Stimulated activated CD8-positive, alpha-beta memory T cell treated with anti-CD3 and anti-CD28 coated beads, Interleukin-2, amount 100 ng/mL, for 48 hours (primary cell): ENCODE data around the gene TRPM7.
"Not testable (repeated sequence)": the region's sequence is repeated elsewhere in the genome, so short reads cannot be mapped to it uniquely, and the experiment has no call there.

ENCODE experiments used
- DNase-seq, 2 donors: peaks; one replicate each; pipeline ENCODE4 v3.0.0-alpha.2; 2020; ENCODE audit warnings: low read depth in 2 of 2

The TRPM7 gene, protein sequence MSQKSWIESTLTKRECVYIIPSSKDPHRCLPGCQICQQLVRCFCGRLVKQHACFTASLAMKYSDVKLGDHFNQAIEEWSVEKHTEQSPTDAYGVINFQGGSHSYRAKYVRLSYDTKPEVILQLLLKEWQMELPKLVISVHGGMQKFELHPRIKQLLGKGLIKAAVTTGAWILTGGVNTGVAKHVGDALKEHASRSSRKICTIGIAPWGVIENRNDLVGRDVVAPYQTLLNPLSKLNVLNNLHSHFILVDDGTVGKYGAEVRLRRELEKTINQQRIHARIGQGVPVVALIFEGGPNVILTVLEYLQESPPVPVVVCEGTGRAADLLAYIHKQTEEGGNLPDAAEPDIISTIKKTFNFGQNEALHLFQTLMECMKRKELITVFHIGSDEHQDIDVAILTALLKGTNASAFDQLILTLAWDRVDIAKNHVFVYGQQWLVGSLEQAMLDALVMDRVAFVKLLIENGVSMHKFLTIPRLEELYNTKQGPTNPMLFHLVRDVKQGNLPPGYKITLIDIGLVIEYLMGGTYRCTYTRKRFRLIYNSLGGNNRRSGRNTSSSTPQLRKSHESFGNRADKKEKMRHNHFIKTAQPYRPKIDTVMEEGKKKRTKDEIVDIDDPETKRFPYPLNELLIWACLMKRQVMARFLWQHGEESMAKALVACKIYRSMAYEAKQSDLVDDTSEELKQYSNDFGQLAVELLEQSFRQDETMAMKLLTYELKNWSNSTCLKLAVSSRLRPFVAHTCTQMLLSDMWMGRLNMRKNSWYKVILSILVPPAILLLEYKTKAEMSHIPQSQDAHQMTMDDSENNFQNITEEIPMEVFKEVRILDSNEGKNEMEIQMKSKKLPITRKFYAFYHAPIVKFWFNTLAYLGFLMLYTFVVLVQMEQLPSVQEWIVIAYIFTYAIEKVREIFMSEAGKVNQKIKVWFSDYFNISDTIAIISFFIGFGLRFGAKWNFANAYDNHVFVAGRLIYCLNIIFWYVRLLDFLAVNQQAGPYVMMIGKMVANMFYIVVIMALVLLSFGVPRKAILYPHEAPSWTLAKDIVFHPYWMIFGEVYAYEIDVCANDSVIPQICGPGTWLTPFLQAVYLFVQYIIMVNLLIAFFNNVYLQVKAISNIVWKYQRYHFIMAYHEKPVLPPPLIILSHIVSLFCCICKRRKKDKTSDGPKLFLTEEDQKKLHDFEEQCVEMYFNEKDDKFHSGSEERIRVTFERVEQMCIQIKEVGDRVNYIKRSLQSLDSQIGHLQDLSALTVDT (N-terminal part only)

DNA sequence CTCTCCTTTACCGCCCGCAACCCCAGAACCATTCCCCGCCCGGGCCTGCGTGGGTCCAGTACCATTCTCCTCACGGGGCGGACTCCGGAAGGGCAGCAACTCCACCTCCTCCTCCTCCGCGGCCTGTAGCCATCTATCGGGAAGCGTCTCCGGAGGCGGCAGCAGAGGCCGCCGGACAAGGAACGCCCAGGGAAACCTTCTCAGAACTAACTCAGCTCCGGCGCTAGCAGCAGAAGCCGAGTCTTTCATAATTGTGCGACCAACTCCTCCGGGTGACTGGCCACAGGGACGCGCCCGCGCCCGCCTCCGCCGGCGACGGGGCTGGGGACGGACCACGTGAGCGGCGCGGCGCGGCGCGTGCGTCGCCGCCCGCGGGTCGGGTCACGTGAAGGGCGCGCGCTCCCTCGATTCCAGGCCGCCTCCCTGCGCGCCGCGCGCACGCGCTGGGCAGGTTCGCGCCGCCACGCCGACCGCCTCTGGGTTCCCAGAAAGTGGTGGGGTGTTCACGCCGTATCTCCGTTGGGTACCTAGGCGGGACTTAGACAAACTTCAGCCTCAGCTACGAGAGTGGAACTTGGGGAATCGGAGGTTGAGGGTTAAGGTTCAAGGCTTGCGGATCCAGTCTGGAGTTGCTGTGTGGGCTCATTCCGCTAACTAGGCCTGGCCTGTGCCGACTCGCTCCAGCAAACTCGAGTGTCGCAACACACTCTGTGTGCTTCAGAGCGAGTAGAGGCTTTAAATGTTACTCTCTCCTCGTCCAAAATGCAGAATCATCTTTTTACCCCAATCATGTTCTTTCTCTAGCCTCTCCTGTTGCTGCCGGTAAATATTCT lies at the start of gene TRPM7:
Gene TRPM7 (minus strand): TSS at position 329 of the 833 bp plus-strand sequence. CDS start 264 bp downstream, at position 65.
- DNase-seq: peak; percentile 84 to 87

DNA sequence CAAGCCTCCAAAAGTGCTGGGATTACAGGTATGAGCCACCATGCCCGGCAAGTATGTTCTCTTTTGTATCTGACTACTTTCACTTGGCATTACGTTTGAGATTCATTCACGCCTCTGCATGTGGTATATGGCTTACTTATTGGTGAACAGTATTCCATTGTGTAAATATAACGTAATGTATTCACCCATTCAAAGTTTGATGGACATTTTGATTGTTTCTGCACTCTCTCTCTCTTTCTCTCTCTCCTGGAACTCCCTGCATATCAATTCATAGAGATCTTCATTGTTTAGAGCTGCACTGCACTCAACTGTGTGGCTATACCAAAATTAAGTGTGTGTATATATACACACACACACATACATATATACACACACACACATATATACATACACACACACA lies 48.6 kb upstream of the TRPM7 start:
- DNase-seq: no peak

DNA sequence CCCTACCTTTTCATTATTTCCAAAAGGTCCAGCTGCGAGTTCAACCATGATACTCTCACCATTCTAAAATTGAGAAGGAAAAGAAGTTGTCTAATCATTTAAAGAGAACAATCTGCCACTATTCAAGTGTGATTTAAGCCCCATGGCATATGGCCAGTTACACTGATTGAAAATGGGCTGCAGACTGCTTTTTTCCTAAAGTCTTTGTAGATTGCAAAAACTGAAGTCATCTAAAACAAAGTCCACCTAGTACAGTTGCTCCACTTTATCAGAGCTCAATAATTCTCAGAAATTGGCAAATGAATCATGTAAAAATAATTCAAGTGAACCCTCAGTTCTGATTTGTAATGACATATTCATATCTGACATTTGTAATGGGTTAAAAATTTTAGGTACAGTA lies 39.7 kb upstream of the TRPM7 start:
- no peak for DNase-seq

DNA sequence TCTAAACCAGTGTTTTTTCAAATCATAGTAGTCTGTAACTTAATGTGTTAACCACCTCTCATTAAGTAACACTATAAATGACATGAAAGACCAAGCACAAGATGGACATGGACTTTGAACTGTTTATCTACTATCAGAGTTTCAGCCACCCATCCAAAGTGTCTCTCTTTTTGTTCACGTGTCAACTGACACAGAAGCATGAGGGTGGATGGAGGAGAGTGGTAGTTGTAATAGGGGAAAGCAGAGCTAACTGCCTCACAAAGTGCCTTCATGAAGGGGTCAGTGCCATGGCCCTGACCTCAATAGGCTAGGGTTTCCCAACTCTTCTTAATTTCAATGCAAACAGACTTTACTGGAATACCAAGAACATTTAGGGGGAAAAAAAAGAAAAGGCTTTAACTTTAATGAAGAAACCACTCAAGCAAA lies 32.1 kb upstream of the TRPM7 start:
- no peak for DNase-seq

DNA sequence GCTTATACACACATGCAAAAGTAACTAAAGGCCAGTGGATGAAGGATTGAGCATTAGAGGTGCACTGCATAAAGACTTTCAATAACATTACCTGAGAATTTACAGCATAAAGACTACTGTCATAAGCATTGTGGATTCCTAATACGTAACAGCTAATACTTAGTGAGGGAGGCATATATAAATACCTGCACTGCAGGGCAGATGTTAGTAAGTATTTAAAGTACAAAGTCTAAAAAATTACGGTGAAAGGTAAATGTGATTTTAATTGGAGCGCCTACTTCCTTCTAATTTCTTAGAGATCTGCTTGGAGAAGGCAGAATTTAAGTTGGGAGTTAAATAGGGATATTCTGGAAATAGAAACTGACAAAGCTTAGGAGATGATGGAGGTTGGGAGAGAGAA lies 25.4 kb upstream of the TRPM7 start:
- DNase-seq: no peak

DNA sequence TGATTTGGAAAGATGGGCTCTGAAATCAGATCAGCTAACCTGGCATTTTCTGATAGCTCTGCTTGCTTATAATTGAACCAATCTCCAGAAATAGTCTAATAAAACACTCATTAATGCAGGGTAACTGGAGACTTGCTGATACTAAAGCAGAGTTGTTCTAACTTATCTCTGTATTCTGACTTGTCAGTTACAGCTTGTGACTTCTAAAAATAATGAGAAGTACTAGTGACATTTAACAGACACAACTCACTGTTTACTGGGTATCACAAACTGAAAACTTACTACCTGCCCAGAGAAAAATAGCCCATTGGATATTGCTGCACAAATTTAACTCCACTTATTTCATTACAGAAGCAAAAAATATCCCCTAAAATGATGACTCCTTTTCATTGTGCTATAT lies 24.0 kb upstream of the TRPM7 start:
- DNase-seq: no peak

DNA sequence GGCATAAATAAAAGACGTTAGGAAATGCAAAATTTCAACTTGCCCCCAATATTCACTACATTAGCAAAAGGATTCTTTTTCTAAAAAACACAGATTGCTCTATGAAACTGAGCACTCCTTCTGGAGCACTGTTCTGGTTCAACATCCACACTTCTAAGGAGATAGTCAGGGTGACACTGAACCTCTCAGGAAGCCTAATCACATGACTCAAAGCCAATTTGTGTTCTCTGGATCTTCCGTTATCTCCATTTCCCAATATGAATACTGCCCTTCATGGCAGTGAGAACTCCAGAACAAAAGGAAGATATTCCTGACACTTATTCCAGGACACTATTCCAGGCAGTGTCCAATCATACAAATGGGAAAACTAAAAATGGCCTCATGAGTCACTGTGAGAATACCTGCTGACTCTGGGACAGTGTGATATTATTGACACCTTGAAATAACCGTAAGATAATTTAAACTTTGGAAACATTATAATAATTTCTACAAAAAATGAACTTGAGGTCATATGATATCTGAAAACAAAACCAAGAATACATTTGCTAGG lies 21.4 kb upstream of the TRPM7 start:
- no peak for DNase-seq

DNA sequence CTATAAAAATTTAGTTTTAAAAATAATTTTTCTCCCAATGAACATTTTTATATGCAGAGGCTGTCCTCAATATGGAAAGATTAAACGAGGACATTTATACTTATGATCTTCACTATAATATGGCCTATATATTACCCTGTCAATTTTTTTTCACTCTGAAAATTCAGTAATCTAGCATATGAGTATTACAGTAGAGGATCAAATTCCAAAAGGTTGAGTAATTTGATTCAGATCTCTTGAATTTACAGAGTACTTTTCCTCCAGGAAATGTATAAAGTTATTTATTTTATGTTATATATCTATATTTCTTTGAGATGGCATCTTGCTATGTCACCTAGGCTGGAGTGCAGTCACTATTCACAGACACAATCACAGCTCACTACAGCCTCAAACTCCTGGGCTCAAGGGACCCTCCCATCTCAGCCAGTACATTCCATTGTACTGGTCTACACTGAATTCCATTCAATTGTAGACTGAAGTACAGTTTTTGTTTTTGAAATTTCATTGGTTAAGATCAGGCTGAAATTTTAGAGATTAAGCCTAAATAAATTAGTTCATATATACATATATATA lies 16.3 kb upstream of the TRPM7 start:
- no peak for DNase-seq

DNA sequence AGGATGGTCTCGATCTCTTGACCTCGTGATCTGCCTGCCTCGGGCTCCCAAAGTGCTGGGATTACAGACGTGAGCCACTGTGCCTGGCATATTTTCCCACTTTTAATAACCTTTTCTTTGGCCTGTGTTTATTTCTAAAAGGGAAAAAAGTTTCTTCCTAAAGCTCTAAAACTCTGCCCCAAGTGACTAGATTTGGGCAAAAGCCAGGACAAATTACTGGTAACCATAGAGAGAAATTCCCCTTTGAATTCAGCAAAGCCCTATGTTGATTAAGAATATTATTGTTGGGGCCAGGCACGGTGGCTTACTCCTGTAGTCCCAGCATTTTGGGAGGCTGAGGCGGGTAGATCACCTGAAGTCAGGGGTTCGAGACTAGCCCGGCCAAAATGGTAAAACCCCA lies 11.5 kb upstream of the TRPM7 start:
- no peak for DNase-seq

DNA sequence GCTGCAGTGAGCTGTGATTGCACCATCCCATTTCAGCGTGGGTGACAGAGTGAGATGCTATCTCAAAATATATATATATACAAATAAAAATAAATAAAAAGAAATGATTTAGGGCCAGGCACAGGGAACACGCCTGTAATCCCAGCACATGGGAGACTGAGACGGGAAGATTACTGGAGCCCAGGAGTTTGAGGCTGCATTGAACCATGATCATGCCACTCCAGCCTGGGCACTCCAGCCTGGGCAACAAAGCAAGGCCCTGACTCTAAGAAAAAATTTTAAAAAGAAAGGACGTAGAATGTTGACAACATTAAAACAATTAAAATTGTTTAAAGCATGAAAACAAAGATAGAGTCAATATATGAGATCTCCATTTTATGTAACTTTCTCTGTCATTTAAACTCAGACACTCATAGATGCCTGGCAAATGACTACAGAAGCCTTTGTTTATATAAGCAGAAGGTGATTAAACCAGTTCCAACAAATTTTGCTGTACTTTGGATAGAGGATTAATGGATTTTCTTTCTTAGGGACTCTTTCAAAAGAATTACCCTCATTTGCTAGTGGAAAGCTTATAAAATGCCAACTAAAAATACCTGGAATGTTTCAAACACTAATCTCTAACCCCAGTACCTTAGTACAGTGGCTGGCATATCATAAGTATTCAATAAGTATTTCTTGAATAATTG lies 10.7 kb upstream of the TRPM7 start:
- DNase-seq: no peak

DNA sequence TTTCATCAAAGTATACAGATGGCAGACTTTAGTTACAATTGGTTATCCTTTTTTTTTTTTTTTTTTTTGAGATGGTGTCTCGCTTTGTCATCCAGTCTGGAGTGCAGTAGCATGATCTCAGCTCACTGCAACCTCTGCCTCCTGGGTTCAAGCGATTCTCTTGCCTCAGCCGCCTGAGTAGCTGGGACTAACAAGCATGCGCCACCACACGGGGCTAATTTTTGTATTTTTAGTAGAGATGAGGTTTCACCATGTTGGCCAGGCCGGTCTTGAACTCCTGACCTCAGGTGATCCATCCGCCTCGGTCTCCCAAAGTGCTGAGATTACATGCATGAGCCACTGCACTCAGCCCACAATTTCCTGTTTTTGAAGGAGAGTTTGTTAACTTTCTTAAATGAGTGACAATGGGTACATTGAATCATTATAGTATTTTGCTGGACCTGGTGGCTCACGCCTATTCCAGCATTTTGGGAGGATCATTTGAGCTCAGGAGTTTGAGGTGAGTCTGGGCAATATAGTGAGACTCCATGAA lies 8.1 kb upstream of the TRPM7 start:
- not testable (repeated sequence) for DNase-seq

DNA sequence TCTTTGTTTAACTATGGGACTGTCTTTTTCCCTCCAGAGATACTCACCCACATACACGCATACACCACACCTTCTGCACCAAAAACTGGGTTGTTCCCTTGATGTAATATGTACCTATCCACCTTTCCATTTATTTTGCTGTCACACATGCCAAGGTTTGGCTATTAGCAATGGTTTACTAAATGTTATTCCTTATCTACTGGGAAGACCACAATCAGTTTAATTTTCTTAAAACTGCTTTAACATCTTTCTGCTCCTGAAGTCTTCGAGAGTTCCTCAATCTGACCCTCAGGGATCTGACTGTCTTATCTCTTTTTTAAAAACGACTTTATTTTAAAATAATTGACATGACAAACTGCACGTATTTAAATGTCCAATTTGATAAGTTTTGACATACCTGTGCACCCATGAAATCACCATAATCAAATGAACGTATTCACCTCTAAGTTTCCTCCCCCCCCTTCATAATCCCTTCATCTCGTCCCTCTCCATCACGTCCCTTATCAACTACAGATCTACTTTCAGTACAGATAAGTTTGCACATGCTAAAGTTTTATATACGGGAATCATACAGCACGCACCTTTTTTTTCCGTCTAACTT lies 805 bp upstream of the TRPM7 start:
- no peak for DNase-seq

DNA sequence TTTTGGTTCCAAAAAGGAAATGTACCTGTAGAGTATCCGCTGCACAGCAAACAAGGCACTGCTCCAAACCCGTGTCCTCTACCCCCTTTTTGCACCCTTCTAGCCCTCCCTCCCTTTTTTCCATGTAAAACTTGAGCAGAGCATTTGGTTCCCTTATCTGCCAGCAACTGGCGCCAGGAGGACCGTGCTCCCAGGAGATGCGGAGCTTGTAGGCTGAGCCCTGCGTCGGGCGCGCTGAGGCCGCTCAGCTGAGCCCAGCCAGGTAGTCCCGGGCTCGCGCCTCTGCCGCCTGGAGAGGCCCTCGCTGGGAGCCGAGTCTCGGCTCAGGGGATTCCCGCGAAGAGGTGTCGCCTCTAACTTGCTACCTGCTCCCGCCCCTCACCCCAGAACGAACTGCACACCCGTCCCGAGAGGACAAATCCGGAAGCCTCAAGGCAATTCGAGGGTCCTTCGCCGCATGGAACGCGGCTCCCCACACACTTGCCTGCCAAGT lies 575 bp downstream of the TRPM7 start:
- peak; percentile 59 to 64 for DNase-seq

DNA sequence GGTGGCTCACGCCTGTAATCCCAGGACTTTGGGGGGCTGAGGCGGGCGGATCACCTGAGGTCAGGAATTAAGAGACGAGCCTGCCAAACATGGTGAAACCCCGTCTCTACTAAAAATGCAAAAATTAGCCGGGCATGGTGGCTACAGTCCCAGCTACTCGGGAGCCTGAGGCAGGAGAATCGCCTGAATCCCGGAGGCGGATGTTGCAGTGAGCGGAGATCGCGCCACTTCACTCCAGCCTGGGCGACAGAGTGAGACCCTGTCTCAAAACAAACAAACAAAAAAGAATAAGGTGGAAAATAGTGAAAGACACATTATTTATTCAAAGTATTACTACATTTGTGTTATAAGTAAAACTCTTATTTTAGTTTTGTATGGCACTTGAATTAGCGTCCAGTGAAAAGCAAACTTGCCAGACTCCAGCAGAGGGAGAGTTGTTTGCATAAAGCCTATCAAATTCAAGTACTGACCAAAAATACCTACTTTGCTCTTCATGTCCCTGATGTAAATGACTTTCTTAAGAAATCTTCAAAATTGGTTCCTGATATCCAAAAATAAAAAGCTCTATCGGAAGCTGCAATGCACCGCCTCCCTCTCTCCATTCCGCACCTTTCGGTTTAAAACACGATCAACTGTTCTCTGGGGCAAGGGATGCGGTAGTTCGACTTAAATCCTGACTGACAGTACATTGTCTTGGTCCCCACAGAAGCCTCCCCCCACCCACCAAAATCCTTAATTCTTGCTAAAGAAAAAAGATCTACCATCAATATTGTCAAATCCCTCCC lies 1.2 kb downstream of the TRPM7 start:
- DNase-seq: no peak

DNA sequence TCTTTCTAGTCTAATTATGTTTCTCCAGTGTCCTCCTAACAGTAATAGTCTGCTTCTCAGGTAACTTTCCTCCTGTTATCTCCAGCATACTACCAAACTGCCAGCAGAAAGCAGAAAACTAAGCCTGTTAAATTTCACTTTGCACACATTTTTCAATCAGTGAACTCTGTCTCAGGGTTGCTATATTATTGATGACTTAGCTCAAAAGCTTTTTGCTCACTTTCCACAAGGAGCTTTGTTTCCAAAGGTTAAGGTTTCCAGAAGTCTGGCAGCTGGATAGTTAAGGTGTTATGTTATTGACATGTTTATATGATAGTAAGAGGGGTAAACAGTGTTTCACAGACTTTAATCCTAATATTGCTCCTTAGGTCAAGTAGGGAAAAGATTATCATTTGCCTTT lies 5.1 kb downstream of the TRPM7 start:
- DNase-seq: no peak

DNA sequence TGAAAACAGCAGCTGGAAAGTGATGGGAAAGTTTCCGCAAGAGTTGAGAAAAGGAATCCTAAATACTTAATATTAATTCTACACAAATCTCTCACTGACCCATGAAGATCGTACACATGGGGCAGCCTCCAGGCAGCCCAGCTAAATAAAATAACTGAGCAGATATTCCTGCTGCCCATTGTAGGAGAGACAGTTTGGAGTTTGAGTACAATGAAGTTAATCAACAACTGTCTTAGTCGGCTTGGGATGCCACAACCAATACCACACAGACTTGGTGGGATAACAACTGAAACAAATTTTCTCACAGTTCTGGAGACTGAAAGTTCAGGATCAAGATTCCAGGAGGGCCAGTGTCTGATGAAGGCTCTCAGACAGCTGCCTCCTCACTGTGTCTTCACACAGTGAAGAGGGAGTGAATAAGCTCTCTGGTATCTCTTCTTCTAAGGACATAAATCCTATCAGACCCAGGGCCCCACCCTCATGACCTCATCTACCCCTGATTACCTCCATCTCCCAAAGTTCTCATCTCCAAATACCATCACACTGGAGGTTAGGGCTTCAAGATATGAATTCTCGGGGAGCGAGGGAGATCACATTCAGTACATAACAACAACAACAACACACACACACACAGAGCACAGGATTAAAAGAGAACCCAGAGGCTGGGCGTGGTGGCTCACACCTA lies 9.7 kb downstream of the TRPM7 start:
- DNase-seq: no peak

DNA sequence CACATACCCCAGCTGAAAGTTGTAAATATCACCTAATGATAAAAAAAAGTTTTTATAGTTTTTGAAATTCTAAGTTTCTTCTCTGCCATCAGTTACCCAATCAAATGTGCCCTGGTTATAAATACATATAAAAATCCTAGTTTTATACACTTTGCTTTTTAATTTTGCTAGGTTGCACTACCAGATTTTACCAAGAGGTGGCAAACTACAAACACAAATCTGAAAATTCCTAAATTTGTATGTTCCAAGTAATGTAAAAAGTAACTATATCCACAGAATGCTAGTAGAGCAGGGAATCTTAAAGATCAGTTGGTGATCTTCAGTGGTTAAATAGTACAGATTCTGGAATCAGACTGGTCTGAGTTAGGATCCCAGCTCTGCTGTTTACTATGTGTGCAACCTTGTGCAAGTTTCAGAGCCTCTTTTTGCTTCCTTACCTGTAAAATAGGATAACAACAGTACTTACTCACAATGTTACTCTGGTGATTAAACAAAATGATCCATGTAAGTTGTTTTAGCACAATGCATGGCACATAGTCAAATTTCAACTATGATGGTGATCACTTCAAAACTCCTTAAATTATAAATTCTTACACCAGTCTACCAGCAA lies 11.0 kb downstream of the TRPM7 start:
- no peak for DNase-seq
